H1 (cell line): Measurements from ENCODE around the gene TXNRD2. TPM values are rescaled to one million over a fixed set of nuclear protein-coding genes. Genes with fewer than 3 reads are reported as not detected.

Experiments
- BRCA1 ChIP-seq: IDR thresholded peaks from 2 replicates; pipeline ENCODE4 v1.6.1; 2012; ENCODE audit warnings: low read depth, low read length, improper control_type of control experiment
- CBX8 ChIP-seq: fragments of 300-800, 300-1000 bp; sonication (generic); IDR thresholded peaks from 2 replicates; pipeline ENCODE4 v1.7.1; 2016; ENCODE audit warnings: low read depth, low read length, borderline replicate concordance
- CHD7 ChIP-seq: fragments of 300-600 bp; sonication (generic); IDR thresholded peaks from 2 replicates; pipeline ENCODE4 v1.7.1; 2012; ENCODE audit warnings: low read length, moderate library complexity, mild to moderate bottlenecking, inconsistent platforms; ENCODE audit not compliant: insufficient replicate concordance
- RNF2 ChIP-seq: fragments of 200-900, 300-1000 bp; sonication (generic); IDR thresholded peaks from 2 replicates; pipeline ENCODE4 v1.7.1; 2016; ENCODE audit warnings: borderline replicate concordance, low read depth, mild to moderate bottlenecking, antibody characterized with exemption, low read length; ENCODE audit not compliant: poor library complexity, severe bottlenecking; ENCODE audit errors: missing control alignments
- SUZ12 ChIP-seq: fragments of 200-600 bp; sonication (generic); IDR thresholded peaks from 2 replicates; pipeline ENCODE4 v1.6.1; 2012; ENCODE audit warnings: mild to moderate bottlenecking, inconsistent platforms, low read length, moderate library complexity, mixed read lengths
- TEAD4 ChIP-seq: IDR thresholded peaks from 2 replicates; pipeline ENCODE4 v1.6.1; 2012; ENCODE audit warnings: low read depth, low read length, inconsistent platforms, mixed read lengths
- polyA plus RNA-seq, 7 experiments: library from polyadenylated mRNA; depleted of rRNA in 3 of 7; stranded (reverse) in 5 of 7; unstranded in 2 of 7; fragments of >200 nt in 5 of 7; fragments of 200-250 nt in 2 of 7; gene quantifications; 1 replicate in 5 of 7; 2 replicates in 1 of 7; 4 replicates in 1 of 7; pipeline versions ENCODE4 v1.2.1 to v1.2.3, GENCODE V29; 2011 to 2013; ENCODE audit warnings: missing spikeins in 2 of 7, mixed read lengths in 2 of 7
- total RNA-seq: library from RNA; stranded (reverse); fragmentation: NEBNext Ultra II Directional; extraction: Animal tissue kit (Norgen Biotek cat#: 25700); gene quantifications from 2 replicates; pipeline ENCODE4 v1.2.1, GENCODE V29; 2021
- TF ChIP-seq, protein P1 (sequence below), 3 experiments: IDR thresholded peaks; 1 replicate in 2 of 3; 2 replicates in 1 of 3; pipeline versions ENCODE4 v1.5.1 to v1.6.1; 2011; ENCODE audit warnings: low read length in 3 of 3, mild to moderate bottlenecking in 3 of 3, inconsistent platforms in 2 of 3, low read depth in 1 of 3, moderate library complexity in 1 of 3; ENCODE audit not compliant: insufficient read depth in 1 of 3; ENCODE audit errors: control extremely low read depth in 1 of 3

TXNRD2 gene
- total and polyA plus RNA-seq, 2 of the 8 experiments (the other 6 are each of a cell fraction or from before 2014, with no cell fraction given), result 14.8 to 21.9 TPM

- TF ChIP-seq CHD7 (no peak), BRCA1 (no peak), SUZ12 (no peak), CBX8 (no peak), TEAD4 (0 out of 2 replicates have a peak, but pooled peaks have one; percentile 39), RNF2 (no peak)
- TF ChIP-seq, protein P1, sequence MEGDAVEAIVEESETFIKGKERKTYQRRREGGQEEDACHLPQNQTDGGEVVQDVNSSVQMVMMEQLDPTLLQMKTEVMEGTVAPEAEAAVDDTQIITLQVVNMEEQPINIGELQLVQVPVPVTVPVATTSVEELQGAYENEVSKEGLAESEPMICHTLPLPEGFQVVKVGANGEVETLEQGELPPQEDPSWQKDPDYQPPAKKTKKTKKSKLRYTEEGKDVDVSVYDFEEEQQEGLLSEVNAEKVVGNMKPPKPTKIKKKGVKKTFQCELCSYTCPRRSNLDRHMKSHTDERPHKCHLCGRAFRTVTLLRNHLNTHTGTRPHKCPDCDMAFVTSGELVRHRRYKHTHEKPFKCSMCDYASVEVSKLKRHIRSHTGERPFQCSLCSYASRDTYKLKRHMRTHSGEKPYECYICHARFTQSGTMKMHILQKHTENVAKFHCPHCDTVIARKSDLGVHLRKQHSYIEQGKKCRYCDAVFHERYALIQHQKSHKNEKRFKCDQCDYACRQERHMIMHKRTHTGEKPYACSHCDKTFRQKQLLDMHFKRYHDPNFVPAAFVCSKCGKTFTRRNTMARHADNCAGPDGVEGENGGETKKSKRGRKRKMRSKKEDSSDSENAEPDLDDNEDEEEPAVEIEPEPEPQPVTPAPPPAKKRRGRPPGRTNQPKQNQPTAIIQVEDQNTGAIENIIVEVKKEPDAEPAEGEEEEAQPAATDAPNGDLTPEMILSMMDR (IDR thresholded peaks at IDR 0.05; ENCODE audit: control extremely low read depth in 1 of 3, insufficient read depth in 1 of 3, low read depth in 1 of 3, low read length in 3 of 3), result peak; percentile 78 to 92 (median 90)
Observed at GRCh38 chr22:19962246-19962908, 20.8 kb upstream of the TXNRD2 start (continued).
